ENCODE data around the gene CALR. TPM values are rescaled to one million over a fixed set of nuclear protein-coding genes. Genes with fewer than 3 reads are reported as not detected.

Gene CALR
- total RNA-seq, 1 donor from 2014 or later, result 913 TPM

- H3K27ac Mint-ChIP-seq, result peak overlapping the region; percentile 94
- peak; percentile 20 for DNase-seq (ENCODE audit: low spot score)
- H3K9me3 Mint-ChIP-seq, result no peaks in the 10 kb centered on the region
- peak overlapping the region; percentile 100 for H3K4me3 Mint-ChIP-seq
- peaks cover 51% of the 10 kb centered on the region for H3K4me1 Mint-ChIP-seq (ENCODE audit: low read depth)
- intact Hi-C loops (cut with micrococcal nuclease), result loop anchor here (1.0 to 2.0 kb wide), 6 partner anchors 20 to 202 kb away; partner anchors contain the start of genes GCDH, GET3, JUNB and SYCE2
- H3K27me3 Mint-ChIP-seq (ENCODE audit: insufficient read depth), result no peaks in the 10 kb centered on the region
- peaks cover 43% of the 10 kb centered on the region for H3K36me3 Mint-ChIP-seq (ENCODE audit: low read depth)
Measured at GRCh38 chr19:12938779-12939601, 581 bp downstream of the CALR start.

- intact Hi-C loops (cut with micrococcal nuclease), result loop anchor here (2.0 kb wide), 2 partner anchors 149 to 157 kb away; partner anchors contain the start of gene JUNB
- Mint-ChIP-seq H3K27me3 (ENCODE audit: insufficient read depth) (no peaks in the 10 kb centered on the region), H3K9me3 (no peaks in the 10 kb centered on the region), H3K27ac (peak overlapping the region; percentile 94), H3K4me1 (ENCODE audit: low read depth) (peaks cover 54% of the 10 kb centered on the region), H3K4me3 (peak overlapping the region; percentile 100), H3K36me3 (ENCODE audit: low read depth) (peaks cover 50% of the 10 kb centered on the region)
- no peak for DNase-seq (ENCODE audit: low spot score)
Measured at GRCh38 chr19:12939975-12940423, 1.6 kb downstream of the CALR start.

DNA sequence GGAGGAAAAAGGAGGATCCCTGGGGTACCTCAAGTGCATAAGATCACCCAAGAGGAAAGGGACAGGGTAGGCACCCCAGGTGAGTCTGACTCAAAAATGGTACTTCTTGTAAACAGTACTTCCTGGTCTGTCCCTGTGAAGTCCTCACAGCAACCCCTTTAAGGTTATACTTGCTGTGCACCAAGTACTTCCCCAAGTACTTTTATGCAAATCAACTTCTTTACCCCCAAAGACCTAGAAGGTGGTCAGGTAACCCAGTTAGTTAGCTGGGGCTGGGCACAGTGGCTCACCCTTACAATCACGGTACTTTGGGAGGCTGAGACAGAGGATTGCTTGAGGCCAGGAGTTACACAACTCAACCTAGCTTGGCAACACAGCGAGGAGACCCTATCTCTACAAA lies 2.5 kb downstream of the CALR start:
- Mint-ChIP-seq H3K4me1 (ENCODE audit: low read depth) (peaks cover 62% of the 10 kb centered on the region), H3K9me3 (no peaks in the 10 kb centered on the region), H3K27me3 (ENCODE audit: insufficient read depth) (no peaks in the 10 kb centered on the region), H3K4me3 (peak overlapping the region; percentile 100), H3K27ac (peak overlapping the region; percentile 40), H3K36me3 (ENCODE audit: low read depth) (peaks cover 56% of the 10 kb centered on the region)
- DNase-seq (ENCODE audit: low spot score), result no peak
- intact Hi-C loops (cut with micrococcal nuclease), result no loop called here

GRCh38 chr19:12943437-12944044 lies 5.1 kb downstream of the CALR start:
- peak overlapping the region; percentile 17 for H3K4me3 Mint-ChIP-seq
- H3K36me3 Mint-ChIP-seq (ENCODE audit: low read depth), result peaks cover 63% of the 10 kb centered on the region

DNA sequence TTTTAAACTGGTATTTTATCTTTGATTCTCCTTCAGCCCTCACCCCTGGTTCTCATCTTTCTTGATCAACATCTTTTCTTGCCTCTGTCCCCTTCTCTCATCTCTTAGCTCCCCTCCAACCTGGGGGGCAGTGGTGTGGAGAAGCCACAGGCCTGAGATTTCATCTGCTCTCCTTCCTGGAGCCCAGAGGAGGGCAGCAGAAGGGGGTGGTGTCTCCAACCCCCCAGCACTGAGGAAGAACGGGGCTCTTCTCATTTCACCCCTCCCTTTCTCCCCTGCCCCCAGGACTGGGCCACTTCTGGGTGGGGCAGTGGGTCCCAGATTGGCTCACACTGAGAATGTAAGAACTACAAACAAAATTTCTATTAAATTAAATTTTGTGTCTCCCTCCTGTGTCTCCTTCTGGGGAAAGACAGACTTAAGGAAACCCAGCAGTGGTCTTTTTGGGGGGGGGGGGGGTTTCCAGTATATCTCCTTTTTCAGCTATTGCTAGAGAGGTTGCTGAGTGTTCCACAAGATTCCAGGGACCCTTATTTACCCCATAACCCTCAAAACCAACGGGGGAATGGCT lies 5.8 kb downstream of the CALR start:
- Mint-ChIP-seq H3K4me1 (ENCODE audit: low read depth) (peaks cover 54% of the 10 kb centered on the region), H3K9me3 (no peaks in the 10 kb centered on the region), H3K4me3 (no peak overlapping the region), H3K27ac (peak overlapping the region; percentile 94), H3K27me3 (ENCODE audit: insufficient read depth) (no peaks in the 10 kb centered on the region), H3K36me3 (ENCODE audit: low read depth) (peaks cover 58% of the 10 kb centered on the region)
- no peak for DNase-seq (ENCODE audit: low spot score)
- intact Hi-C loops (cut with micrococcal nuclease), result loop anchor here (2.0 kb wide), 1 partner anchor 207 kb away; the partner anchor contains the start of genes IER2 and STX10

More at GRCh38 chr19:12943437-12944044, 5.1 kb downstream of the CALR start:
- no peak for DNase-seq (ENCODE audit: low spot score)
- intact Hi-C loops (cut with micrococcal nuclease), result loop anchor here (2.0 kb wide), 1 partner anchor 207 kb away; the partner anchor contains the start of genes IER2 and STX10
- H3K9me3 Mint-ChIP-seq, result no peaks in the 10 kb centered on the region
- peak overlapping the region; percentile 89 for H3K27ac Mint-ChIP-seq
- no peaks in the 10 kb centered on the region for H3K27me3 Mint-ChIP-seq (ENCODE audit: insufficient read depth)
- H3K4me1 Mint-ChIP-seq (ENCODE audit: low read depth), result peaks cover 59% of the 10 kb centered on the region

GRCh38 chr19:12945479-12946091 lies 7.2 kb downstream of the CALR start, which contains the start of gene RAD23A:
RAD23A (plus strand) TSS chr19:12945862; CDS start chr19:12945949, 87 bp downstream.
- no peaks in the 10 kb centered on the region for H3K9me3 Mint-ChIP-seq
- H3K27me3 Mint-ChIP-seq (ENCODE audit: insufficient read depth), result no peaks in the 10 kb centered on the region
- H3K36me3 Mint-ChIP-seq (ENCODE audit: low read depth), result peaks cover 53% of the 10 kb centered on the region
- H3K4me3 Mint-ChIP-seq, result peak within 1 kb of the TSS; percentile 92
- H3K27ac Mint-ChIP-seq, result peak within 1 kb of the TSS; percentile 94
- DNase-seq (ENCODE audit: low spot score), result peak; percentile 98
- intact Hi-C loops (cut with micrococcal nuclease), result loop anchor here (1.0 to 2.0 kb wide), 3 partner anchors 9 to 205 kb away; partner anchors contain the start of genes FARSA, IER2 and STX10
- H3K4me1 Mint-ChIP-seq (ENCODE audit: low read depth), result peaks cover 48% of the 10 kb centered on the region

DNA sequence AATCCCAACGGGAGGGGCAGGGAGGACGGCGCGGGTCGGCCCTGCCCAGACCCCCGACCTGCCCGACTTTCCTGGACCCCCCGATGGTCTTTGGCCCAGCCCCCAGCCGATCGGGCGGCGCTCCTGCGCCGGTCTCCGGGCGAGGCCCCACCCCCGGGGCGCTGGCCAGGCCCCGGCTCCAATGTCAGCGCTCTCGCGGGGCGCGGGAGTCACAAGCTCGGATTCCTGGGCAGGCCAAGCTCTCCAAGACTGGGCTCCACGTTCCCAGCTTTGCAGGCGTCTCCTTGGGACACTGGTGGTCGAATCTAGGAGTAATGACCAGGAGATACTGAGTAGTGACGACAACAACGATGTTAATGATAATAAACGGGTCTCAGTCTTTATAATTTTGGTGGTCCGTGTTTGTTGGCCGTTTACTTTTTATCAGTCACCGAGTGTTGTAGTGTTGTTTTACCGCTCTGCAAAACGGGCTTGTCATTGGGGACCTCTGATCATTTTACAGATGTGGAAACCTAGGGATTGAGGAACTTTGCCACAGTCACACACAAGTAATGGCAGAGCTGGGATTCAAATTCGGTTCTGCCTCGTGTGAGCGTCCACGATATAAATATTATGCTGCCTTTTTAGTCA lies 7.8 kb downstream of the CALR start:
- H3K36me3 Mint-ChIP-seq (ENCODE audit: low read depth), result peaks cover 50% of the 10 kb centered on the region
- H3K27me3 Mint-ChIP-seq (ENCODE audit: insufficient read depth), result no peaks in the 10 kb centered on the region
- DNase-seq (ENCODE audit: low spot score), result peak; percentile 53
- peak overlapping the region; percentile 92 for H3K4me3 Mint-ChIP-seq
- intact Hi-C loops (cut with micrococcal nuclease), result loop anchor here (1.0 kb wide), 1 partner anchor 8 kb away; no protein-coding TSS in a partner anchor
- peak overlapping the region; percentile 81 for H3K27ac Mint-ChIP-seq
- peaks cover 42% of the 10 kb centered on the region for H3K4me1 Mint-ChIP-seq (ENCODE audit: low read depth)
- H3K9me3 Mint-ChIP-seq, result no peaks in the 10 kb centered on the region

GRCh38 chr19:12946731-12947496 lies 8.5 kb downstream of the CALR start:
- no peaks in the 10 kb centered on the region for H3K9me3 Mint-ChIP-seq
- peaks cover 42% of the 10 kb centered on the region for H3K4me1 Mint-ChIP-seq (ENCODE audit: low read depth)
- intact Hi-C loops (cut with micrococcal nuclease), result loop anchor here (1.0 kb wide), 1 partner anchor 7 kb away; no protein-coding TSS in a partner anchor
- H3K27ac Mint-ChIP-seq, result peak overlapping the region; percentile 81
- peaks cover 55% of the 10 kb centered on the region for H3K36me3 Mint-ChIP-seq (ENCODE audit: low read depth)
- no peaks in the 10 kb centered on the region for H3K27me3 Mint-ChIP-seq (ENCODE audit: insufficient read depth)
- peak overlapping the region; percentile 92 for H3K4me3 Mint-ChIP-seq
- DNase-seq (ENCODE audit: low spot score), result no peak

DNA sequence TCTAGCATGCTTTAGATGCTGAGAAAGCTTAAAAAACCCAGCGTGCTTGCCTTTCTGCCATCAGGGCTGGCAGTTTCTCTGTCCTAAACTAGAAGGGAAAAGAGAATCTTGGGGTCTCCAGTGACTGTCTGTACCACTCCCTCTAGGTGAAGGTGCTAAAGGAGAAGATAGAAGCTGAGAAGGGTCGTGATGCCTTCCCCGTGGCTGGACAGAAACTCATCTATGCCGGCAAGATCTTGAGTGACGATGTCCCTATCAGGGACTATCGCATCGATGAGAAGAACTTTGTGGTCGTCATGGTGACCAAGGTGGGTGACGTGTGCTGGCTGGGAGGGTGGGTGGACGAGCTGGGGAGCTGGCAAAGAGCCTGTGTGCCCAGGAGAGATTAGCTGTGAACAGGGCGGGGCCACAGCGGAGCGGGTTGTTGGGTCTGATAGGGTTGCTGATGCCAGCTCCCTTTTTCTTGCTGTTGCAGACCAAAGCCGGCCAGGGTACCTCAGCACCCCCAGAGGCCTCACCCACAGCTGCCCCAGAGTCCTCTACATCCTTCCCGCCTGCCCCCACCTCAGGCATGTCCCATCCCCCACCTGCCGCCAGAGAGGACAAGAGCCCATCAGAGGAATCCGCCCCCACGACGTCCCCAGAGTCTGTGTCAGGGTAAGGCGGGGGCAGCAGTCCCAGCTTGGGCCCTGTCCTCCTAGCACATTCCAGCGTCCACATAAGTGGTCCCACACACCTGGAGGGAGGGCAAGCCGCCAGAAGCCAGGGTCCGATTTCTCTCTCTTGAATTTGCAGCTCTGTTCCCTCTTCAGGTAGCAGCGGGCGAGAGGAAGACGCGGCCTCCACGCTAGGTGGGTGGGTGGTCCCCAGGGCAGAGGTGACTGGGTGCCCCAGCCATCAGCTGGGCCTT lies 9.5 kb downstream of the CALR start:
- Mint-ChIP-seq H3K4me1 (ENCODE audit: low read depth) (peaks cover 42% of the 10 kb centered on the region), H3K27me3 (ENCODE audit: insufficient read depth) (no peaks in the 10 kb centered on the region), H3K9me3 (no peaks in the 10 kb centered on the region), H3K4me3 (peak overlapping the region; percentile 51), H3K27ac (no peak overlapping the region), H3K36me3 (ENCODE audit: low read depth) (peaks cover 52% of the 10 kb centered on the region)
- DNase-seq (ENCODE audit: low spot score), result no peak
- intact Hi-C loops (cut with micrococcal nuclease), result no loop called here

GRCh38 chr19:12948612-12949362 lies 10.4 kb downstream of the CALR start:
- no peak overlapping the region for H3K4me3 Mint-ChIP-seq
- intact Hi-C loops (cut with micrococcal nuclease), result no loop called here
- H3K4me1 Mint-ChIP-seq (ENCODE audit: low read depth), result peaks cover 37% of the 10 kb centered on the region
- no peaks in the 10 kb centered on the region for H3K27me3 Mint-ChIP-seq (ENCODE audit: insufficient read depth)
- DNase-seq (ENCODE audit: low spot score), result no peak
- H3K36me3 Mint-ChIP-seq (ENCODE audit: low read depth), result peaks cover 47% of the 10 kb centered on the region
- H3K9me3 Mint-ChIP-seq, result no peaks in the 10 kb centered on the region
- H3K27ac Mint-ChIP-seq, result peak overlapping the region; percentile 34
